Neutrophil (primary cell): ENCODE results near the gene IL26.
A peak's percentile ranks its signal among the peaks of the same experiment; 100 is the strongest.

Experiments used
- H3K27ac ChIP-seq: fragments of 200-600 bp; sonication (generic); 2 replicates; pipeline ENCODE4 v1.5.1; 2016; ENCODE audit warnings: mild to moderate bottlenecking, moderate library complexity
- H3K27me3 ChIP-seq: fragments of 200-600 bp; sonication (generic); 2 replicates; pipeline ENCODE4 v1.6.0; 2016; ENCODE audit warnings: mild to moderate bottlenecking
- H3K36me3 ChIP-seq: fragments of 200-600 bp; sonication (generic); 2 replicates; pipeline ENCODE4 v1.5.1; 2017
- H3K4me1 ChIP-seq, 2 experiments: fragments of 200-600 bp in 1 of 2; sonication (generic) in 1 of 2; 1 replicate in 1 of 2; 2 replicates in 1 of 2; pipeline versions ENCODE4 v1.5.1 to v1.6.1; 2013 to 2016; ENCODE audit warnings: low read depth in 1 of 2, low read length in 1 of 2, mild to moderate bottlenecking in 1 of 2, moderate library complexity in 1 of 2; ENCODE audit not compliant: control insufficient read depth in 1 of 2, insufficient read depth in 1 of 2
- H3K4me3 ChIP-seq, 2 experiments: fragments of 200-600 bp in 1 of 2; sonication (generic) in 1 of 2; 1 replicate in 1 of 2; 2 replicates in 1 of 2; pipeline ENCODE4 v1.5.1; 2013 to 2016; ENCODE audit warnings: low read depth in 1 of 2, low read length in 1 of 2, mild to moderate bottlenecking in 1 of 2, moderate library complexity in 1 of 2
- H3K9me3 ChIP-seq: fragments of 200-600 bp; sonication (generic); 2 replicates; pipeline ENCODE4 v1.5.1; 2016
- CTCF ChIP-seq: fragments of 200-600 bp; sonication (generic); IDR thresholded peaks from 2 replicates; pipeline ENCODE4 v1.5.1; 2016; ENCODE audit warnings: antibody characterized with exemption

IL26 gene, protein sequence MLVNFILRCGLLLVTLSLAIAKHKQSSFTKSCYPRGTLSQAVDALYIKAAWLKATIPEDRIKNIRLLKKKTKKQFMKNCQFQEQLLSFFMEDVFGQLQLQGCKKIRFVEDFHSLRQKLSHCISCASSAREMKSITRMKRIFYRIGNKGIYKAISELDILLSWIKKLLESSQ

GRCh38 chr12:68225576-68226476 lies at the start of gene IL26:
TSS of gene IL26 (minus strand) at chr12:68225810. CDS start at chr12:68225756, 54 bp downstream.
- Histone ChIP-seq H3K36me3 (no peaks in the 10 kb centered on the region), H3K4me3 (no peak within 1 kb of the TSS), H3K4me1 (peaks cover 6 to 8% of the 10 kb centered on the region in 2 experiments), H3K27ac (no peak within 1 kb of the TSS), H3K27me3 (peaks cover 18% of the 10 kb centered on the region), H3K9me3 (no peaks in the 10 kb centered on the region)
- no peak for TF ChIP-seq CTCF

DNA sequence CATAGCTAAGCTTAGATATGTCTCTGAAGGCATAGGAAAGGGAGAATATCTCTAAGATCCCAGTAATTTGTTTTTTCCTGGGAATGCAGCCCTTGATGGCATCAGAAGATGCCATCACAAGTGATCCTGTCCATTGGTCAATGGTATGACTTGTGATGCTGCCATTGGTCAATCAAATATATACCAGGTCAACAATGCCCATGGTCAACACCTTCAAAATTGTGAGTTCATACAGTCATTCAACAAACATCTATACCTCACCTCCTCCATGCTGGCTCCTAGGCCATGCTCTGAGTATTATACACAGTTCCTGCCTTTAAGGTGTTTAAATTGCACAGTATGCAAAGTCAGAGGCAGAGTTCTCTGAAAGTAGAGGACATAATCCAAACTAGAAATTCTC lies 47.1 kb upstream of the IL26 start:
- peak overlapping the region; percentile 59 for H3K27ac ChIP-seq
- H3K4me3 ChIP-seq, result no peak overlapping the region
- H3K9me3 ChIP-seq, result no peaks in the 10 kb centered on the region
- H3K36me3 ChIP-seq, result no peaks in the 10 kb centered on the region
- peaks cover 77 to 87% of the 10 kb centered on the region in 2 experiments for H3K4me1 ChIP-seq
- TF ChIP-seq CTCF, result no peak
- H3K27me3 ChIP-seq, result no peaks in the 10 kb centered on the region

DNA sequence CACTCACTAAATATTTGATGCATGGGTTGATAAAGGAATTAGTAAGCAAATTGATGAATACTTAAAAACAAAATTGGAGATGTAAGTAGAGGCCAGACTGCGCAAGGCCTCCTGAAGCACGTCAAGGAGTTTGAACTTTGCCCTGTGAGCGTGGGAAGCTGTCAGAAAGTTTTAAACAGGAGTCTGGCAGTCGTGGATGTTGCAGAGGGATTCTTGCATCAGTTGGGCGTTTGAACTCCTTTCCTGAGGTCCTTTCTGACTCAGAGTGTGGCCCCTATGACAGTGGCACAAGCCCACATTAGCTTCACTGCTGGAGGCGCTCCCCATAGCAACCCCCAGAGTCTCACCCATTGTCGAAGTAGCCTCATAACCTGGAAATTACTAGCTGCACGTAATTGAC lies 45.7 kb upstream of the IL26 start:
- no peaks in the 10 kb centered on the region for H3K9me3 ChIP-seq
- peak overlapping the region; percentile 48 for H3K27ac ChIP-seq
- no peaks in the 10 kb centered on the region for H3K27me3 ChIP-seq
- no peak for TF ChIP-seq CTCF
- H3K36me3 ChIP-seq, result no peaks in the 10 kb centered on the region
- H3K4me1 ChIP-seq, result peaks cover 79 to 87% of the 10 kb centered on the region in 2 experiments
- H3K4me3 ChIP-seq, result no peak overlapping the region

DNA sequence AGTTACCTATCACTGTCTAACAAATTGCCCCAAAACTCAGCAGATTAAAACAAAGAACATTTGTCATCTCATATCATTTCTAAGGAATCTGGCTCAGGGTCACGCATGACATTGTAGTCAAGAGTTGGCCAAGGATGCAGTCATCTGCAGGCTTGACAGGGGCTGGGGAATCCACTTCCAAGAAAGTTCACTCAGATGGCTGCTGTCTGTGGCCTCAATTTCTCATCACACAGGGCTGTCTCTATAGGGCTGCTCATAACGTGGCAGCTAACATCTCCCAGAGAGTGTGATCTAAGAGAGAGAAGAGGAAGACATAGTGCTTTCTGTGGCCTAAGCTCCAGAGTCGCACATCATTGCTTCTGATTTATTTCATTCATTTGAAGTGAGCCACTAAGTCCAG lies 44.7 kb upstream of the IL26 start:
- no peak overlapping the region for H3K4me3 ChIP-seq
- H3K36me3 ChIP-seq, result no peaks in the 10 kb centered on the region
- H3K27ac ChIP-seq, result peak overlapping the region; percentile 71
- no peak for TF ChIP-seq CTCF
- no peaks in the 10 kb centered on the region for H3K9me3 ChIP-seq
- no peaks in the 10 kb centered on the region for H3K27me3 ChIP-seq
- peaks cover 77 to 84% of the 10 kb centered on the region in 2 experiments for H3K4me1 ChIP-seq

DNA sequence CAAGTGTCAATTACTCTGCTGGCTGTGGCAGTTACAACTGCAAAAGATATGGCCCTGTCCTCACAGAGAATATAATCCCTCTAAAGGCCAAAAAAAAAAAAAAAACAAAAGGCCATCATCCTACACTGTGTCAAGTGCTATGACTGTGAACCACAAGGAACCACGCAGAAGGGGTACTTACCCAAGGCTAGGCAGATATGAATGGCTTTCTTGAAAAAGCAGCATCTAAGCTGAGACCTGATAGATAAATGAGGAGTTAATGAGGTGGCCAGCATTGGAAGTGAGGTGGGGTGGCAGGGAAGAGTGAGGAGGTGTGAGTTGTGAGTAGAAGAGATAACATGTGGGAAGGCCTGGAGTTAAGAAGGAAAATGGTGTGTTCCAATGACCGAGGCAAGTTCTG lies 44.2 kb upstream of the IL26 start:
- Histone ChIP-seq H3K4me1 (peaks cover 80 to 84% of the 10 kb centered on the region in 2 experiments), H3K27ac (peak overlapping the region; percentile 71), H3K27me3 (no peaks in the 10 kb centered on the region), H3K4me3 (no peak overlapping the region), H3K9me3 (no peaks in the 10 kb centered on the region), H3K36me3 (no peaks in the 10 kb centered on the region)
- TF ChIP-seq CTCF, result no peak
